Measurements from ENCODE around the gene RGS6. TPM values are rescaled to one million over a fixed set of nuclear protein-coding genes. Genes with fewer than 3 reads are reported as not detected.

Gene RGS6
- total RNA-seq, 4 donors from 2014 or later: 0.50 to 6.5 (median 4.7) TPM

GRCh38 chr14:72518809-72519377 lies 586.7 kb downstream of the RGS6 start:
- no peak for ATAC-seq
- Histone ChIP-seq H3K36me3 (no peaks in the 10 kb centered on the region), H3K27me3 (no peaks in the 10 kb centered on the region), H3K9me3 (peaks cover 0 to 12% (median 0%) of the 10 kb centered on the region in 3 donors), H3K27ac (no peak overlapping the region), H3K4me3 (no peak overlapping the region), H3K4me1 (peaks cover 0 to 7% (median 0%) of the 10 kb centered on the region in 3 donors)
- TF ChIP-seq CTCF (IDR thresholded peaks at IDR 0.05): no peak
- no peak for TF ChIP-seq POLR2AphosphoS5 (IDR thresholded peaks at IDR 0.05)
- TF ChIP-seq POLR2A (IDR thresholded peaks at IDR 0.05): no peak
- TF ChIP-seq EP300 (IDR thresholded peaks at IDR 0.05): no peak
- WGBS, 2 donors (ENCODE audit: low coverage in 1 of 2): 71% methylated on average over 2 to 4 of the region's 4 CpGs

GRCh38 chr14:72519543-72519942 lies 587.3 kb downstream of the RGS6 start:
- no peak for ATAC-seq
- 78 to 91% methylated on average over 3 to 4 of the region's 4 CpGs for WGBS, 2 donors (ENCODE audit: low coverage in 1 of 2)
- H3K4me3 ChIP-seq: no peak overlapping the region

GRCh38 chr14:72521045-72521444 lies 588.8 kb downstream of the RGS6 start:
- Histone ChIP-seq H3K36me3 (no peaks in the 10 kb centered on the region), H3K27me3 (no peaks in the 10 kb centered on the region), H3K9me3 (peaks cover 0 to 12% (median 0%) of the 10 kb centered on the region in 3 donors), H3K4me1 (peaks cover 0 to 3% (median 0%) of the 10 kb centered on the region in 3 donors), H3K4me3 (no peak overlapping the region), H3K27ac (no peak overlapping the region)
- WGBS, 2 donors (ENCODE audit: low coverage in 1 of 2): 80 to 84% methylated on average over 4 of the region's 4 CpGs
- ATAC-seq: no peak
- TF ChIP-seq POLR2AphosphoS5 (IDR thresholded peaks at IDR 0.05): no peak
- no peak for TF ChIP-seq POLR2A (IDR thresholded peaks at IDR 0.05)
- TF ChIP-seq EP300 (IDR thresholded peaks at IDR 0.05): no peak
- no peak for TF ChIP-seq CTCF (IDR thresholded peaks at IDR 0.05)

More at GRCh38 chr14:72519543-72519942, 587.3 kb downstream of the RGS6 start:
- no peak overlapping the region for H3K27ac ChIP-seq
- peaks cover 0 to 3% (median 0%) of the 10 kb centered on the region in 3 donors for H3K4me1 ChIP-seq
- TF ChIP-seq POLR2A (IDR thresholded peaks at IDR 0.05) (no peak), EP300 (IDR thresholded peaks at IDR 0.05) (no peak), POLR2AphosphoS5 (IDR thresholded peaks at IDR 0.05) (no peak), CTCF (IDR thresholded peaks at IDR 0.05) (no peak)
- no peaks in the 10 kb centered on the region for H3K27me3 ChIP-seq
- no peaks in the 10 kb centered on the region for H3K36me3 ChIP-seq
- H3K9me3 ChIP-seq: peaks cover 0 to 12% (median 0%) of the 10 kb centered on the region in 3 donors

GRCh38 chr14:72521968-72522741 lies 589.9 kb downstream of the RGS6 start:
- H3K27ac ChIP-seq: no peak overlapping the region
- no peak for ATAC-seq
- H3K4me3 ChIP-seq: no peak overlapping the region
- TF ChIP-seq POLR2A (IDR thresholded peaks at IDR 0.05): no peak
- no peak for TF ChIP-seq CTCF (IDR thresholded peaks at IDR 0.05)
- no peak for TF ChIP-seq EP300 (IDR thresholded peaks at IDR 0.05)
- 88 to 93% methylated on average over 5 to 8 of the region's 8 CpGs for WGBS, 2 donors (ENCODE audit: low coverage in 1 of 2)
- H3K9me3 ChIP-seq: peaks cover 0 to 12% (median 0%) of the 10 kb centered on the region in 3 donors
- H3K4me1 ChIP-seq: peaks cover 0 to 3% (median 0%) of the 10 kb centered on the region in 3 donors
- no peaks in the 10 kb centered on the region for H3K36me3 ChIP-seq
- no peaks in the 10 kb centered on the region for H3K27me3 ChIP-seq
